ENCODE data around the gene NFX1. TPM values are rescaled to one million over a fixed set of nuclear protein-coding genes. Genes with fewer than 3 reads are reported as not detected.

NFX1 gene
- total RNA-seq, 3 donors from 2014 or later: 36.3 to 45.5 (median 38.3) TPM

GRCh38 chr9:33414268-33414667, 124.0 kb downstream of the NFX1 start:
- Histone ChIP-seq H3K4me3 (no peak overlapping the region), H3K9me3 (no peaks in the 10 kb centered on the region), H3K27me3 (no peaks in the 10 kb centered on the region), H3K4me1 (peaks cover 0 to 6% of the 10 kb centered on the region in 2 donors), H3K27ac (no peak overlapping the region), H3K36me3 (no peaks in the 10 kb centered on the region)
- TF ChIP-seq POLR2A (IDR thresholded peaks at IDR 0.05) (no peak), CTCF (IDR thresholded peaks at IDR 0.05) (no peak), POLR2AphosphoS5 (IDR thresholded peaks at IDR 0.05) (no peak)
- DNase-seq (ENCODE audit: low spot score in 2 of 2): no peak
- intact Hi-C loops (cut with DNase I; ENCODE audit: low total_unique reads): no loop called here

GRCh38 chr9:33414889-33415500, 124.7 kb downstream of the NFX1 start:
- peak overlapping the region; percentile 12 to 54 for H3K27ac ChIP-seq
- no peak for DNase-seq (ENCODE audit: low spot score in 2 of 2)
- TF ChIP-seq POLR2A (IDR thresholded peaks at IDR 0.05) (no peak), CTCF (IDR thresholded peaks at IDR 0.05) (no peak), POLR2AphosphoS5 (IDR thresholded peaks at IDR 0.05) (no peak)
- no peaks in the 10 kb centered on the region for H3K9me3 ChIP-seq
- H3K4me3 ChIP-seq: no peak overlapping the region
- no peaks in the 10 kb centered on the region for H3K36me3 ChIP-seq
- intact Hi-C loops (cut with DNase I; ENCODE audit: low total_unique reads): no loop called here
- peaks cover 0 to 6% of the 10 kb centered on the region in 2 donors for H3K4me1 ChIP-seq
- no peaks in the 10 kb centered on the region for H3K27me3 ChIP-seq

GRCh38 chr9:33415501-33416038, 125.3 kb downstream of the NFX1 start:
- intact Hi-C loops (cut with DNase I; ENCODE audit: low total_unique reads): no loop called here

GRCh38 chr9:33416996-33417395, 126.7 kb downstream of the NFX1 start:
- Histone ChIP-seq H3K4me1 (peaks cover 0 to 6% of the 10 kb centered on the region in 2 donors), H3K27me3 (no peaks in the 10 kb centered on the region), H3K4me3 (no peak overlapping the region), H3K27ac (no peak overlapping the region), H3K9me3 (no peaks in the 10 kb centered on the region), H3K36me3 (no peaks in the 10 kb centered on the region)
- no peak for DNase-seq (ENCODE audit: low spot score in 2 of 2)
- intact Hi-C loops (cut with DNase I; ENCODE audit: low total_unique reads): no loop called here
- TF ChIP-seq CTCF (IDR thresholded peaks at IDR 0.05) (no peak), POLR2AphosphoS5 (IDR thresholded peaks at IDR 0.05) (no peak), POLR2A (IDR thresholded peaks at IDR 0.05) (no peak)

More at GRCh38 chr9:33415501-33416038, 125.3 kb downstream of the NFX1 start:
- Histone ChIP-seq H3K9me3 (no peaks in the 10 kb centered on the region), H3K27ac (peak overlapping the region; percentile 12 to 54), H3K4me3 (no peak overlapping the region), H3K36me3 (no peaks in the 10 kb centered on the region), H3K27me3 (no peaks in the 10 kb centered on the region), H3K4me1 (peaks cover 0 to 6% of the 10 kb centered on the region in 2 donors)
- peak; percentile 51 to 65 (median 61) for TF ChIP-seq CTCF (IDR thresholded peaks at IDR 0.05)
- no peak for TF ChIP-seq POLR2A (IDR thresholded peaks at IDR 0.05)
- TF ChIP-seq POLR2AphosphoS5 (IDR thresholded peaks at IDR 0.05): peak in 2 of 3 donors; percentile 53 to 55
- DNase-seq (ENCODE audit: low spot score in 2 of 2): peak; percentile 80 to 91

- Histone ChIP-seq H3K27me3 (no peaks in the 10 kb centered on the region), H3K27ac (no peak overlapping the region), H3K36me3 (no peaks in the 10 kb centered on the region), H3K9me3 (no peaks in the 10 kb centered on the region), H3K4me1 (peaks cover 0 to 6% of the 10 kb centered on the region in 2 donors), H3K4me3 (no peak overlapping the region)
- intact Hi-C loops (cut with DNase I; ENCODE audit: low total_unique reads): no loop called here
- no peak for TF ChIP-seq CTCF (IDR thresholded peaks at IDR 0.05)
- TF ChIP-seq POLR2A (IDR thresholded peaks at IDR 0.05): no peak
- TF ChIP-seq POLR2AphosphoS5 (IDR thresholded peaks at IDR 0.05): no peak
- DNase-seq (ENCODE audit: low spot score in 2 of 2): no peak
Observed at GRCh38 chr9:33418090-33418489, 127.8 kb downstream of the NFX1 start.

Measured in breast epithelium (tissue), 4 donors.